ENCODE results near the gene ZXDC.

The ZXDC gene

DNA sequence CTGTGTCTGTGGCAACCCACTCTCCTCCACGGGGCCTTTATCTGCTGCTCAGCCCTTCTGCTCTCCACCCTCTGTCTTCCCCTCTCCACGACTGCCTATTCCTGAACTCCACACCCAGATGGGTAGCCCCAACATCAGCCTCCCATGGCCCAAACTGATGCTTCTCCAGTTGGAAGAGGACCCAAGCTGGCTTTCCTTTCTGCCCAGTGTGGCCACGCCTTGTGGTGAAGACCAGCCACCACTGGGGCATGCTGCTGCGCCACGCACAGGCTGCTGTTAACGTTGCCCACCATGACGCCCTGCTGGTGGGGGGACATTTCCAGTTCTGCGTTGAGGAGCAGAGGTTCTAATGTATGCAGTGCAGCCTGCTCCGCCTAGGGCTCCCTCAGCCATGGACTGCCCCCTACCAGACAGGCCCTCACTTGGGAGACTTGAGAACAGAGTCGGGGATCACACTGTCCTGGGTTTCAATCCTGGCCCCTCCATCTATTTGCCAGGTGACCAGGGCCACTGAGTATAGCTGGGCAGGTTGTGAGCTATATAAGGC lies 54.0 kb downstream of the ZXDC start:
- peaks cover 1% of the 10 kb centered on the region; the same call in 1 of the 2 replicates for H3K27me3 ChIP-seq (replicated peaks; ENCODE audit: control insufficient read depth, insufficient read depth, low read length)
- DNase-seq (ENCODE audit: extremely low read depth, insufficient read length) = no peak
- TF ChIP-seq, protein P1, sequence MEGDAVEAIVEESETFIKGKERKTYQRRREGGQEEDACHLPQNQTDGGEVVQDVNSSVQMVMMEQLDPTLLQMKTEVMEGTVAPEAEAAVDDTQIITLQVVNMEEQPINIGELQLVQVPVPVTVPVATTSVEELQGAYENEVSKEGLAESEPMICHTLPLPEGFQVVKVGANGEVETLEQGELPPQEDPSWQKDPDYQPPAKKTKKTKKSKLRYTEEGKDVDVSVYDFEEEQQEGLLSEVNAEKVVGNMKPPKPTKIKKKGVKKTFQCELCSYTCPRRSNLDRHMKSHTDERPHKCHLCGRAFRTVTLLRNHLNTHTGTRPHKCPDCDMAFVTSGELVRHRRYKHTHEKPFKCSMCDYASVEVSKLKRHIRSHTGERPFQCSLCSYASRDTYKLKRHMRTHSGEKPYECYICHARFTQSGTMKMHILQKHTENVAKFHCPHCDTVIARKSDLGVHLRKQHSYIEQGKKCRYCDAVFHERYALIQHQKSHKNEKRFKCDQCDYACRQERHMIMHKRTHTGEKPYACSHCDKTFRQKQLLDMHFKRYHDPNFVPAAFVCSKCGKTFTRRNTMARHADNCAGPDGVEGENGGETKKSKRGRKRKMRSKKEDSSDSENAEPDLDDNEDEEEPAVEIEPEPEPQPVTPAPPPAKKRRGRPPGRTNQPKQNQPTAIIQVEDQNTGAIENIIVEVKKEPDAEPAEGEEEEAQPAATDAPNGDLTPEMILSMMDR (IDR thresholded peaks at IDR 0.05; ENCODE audit: insufficient read depth, low read length, poor library complexity, severe bottlenecking) = no peak
- no peak overlapping the region for H3K4me3 ChIP-seq (replicated peaks; ENCODE audit: low read depth, low read length)
- H3K36me3 ChIP-seq (ENCODE audit: control insufficient read depth, insufficient read depth, low read length) = no peaks in the 10 kb centered on the region

DNA sequence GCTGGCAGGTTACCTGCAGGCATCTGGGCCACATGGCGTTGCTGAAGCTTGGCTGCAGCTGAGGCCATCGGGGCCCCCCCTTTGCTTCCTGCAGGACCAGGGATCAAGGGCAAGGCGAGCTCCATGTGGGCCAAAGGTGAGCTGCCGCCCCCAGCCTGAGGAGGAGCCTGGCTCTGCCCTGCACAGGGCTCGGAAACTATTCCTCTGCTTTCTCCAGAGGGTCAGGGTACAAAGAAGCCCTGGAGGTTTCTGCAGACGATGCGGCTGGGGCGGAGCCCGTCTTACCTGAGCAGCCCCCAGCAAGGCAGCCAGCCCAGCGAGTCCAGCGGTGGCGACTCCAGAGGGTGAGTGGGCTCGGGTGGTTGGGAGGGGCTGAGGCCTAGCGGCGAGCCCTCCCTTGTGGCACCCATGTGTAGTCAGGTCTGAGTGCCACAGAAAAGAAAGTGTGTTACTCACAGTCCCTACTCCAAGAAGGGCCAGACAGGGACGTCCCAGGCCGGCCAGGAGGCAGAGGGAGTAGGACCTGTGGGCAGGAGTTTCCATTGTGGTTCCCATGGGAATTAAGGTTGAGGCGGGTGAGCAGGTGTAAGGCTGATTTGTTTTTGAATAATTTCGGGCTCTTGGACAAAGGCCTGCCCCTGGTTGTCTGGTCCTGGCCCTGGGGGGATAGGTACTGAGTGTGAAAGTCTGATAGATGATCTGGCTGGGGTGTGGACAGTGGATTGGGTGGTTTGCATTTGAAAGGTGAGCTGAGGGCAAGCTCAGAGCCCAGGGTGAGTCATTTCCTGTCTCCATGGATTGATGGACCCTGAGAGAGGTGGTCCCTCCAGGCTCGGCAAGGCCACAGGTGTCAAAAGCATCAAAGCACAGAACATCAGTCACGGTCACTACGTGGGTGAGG lies 55.6 kb downstream of the ZXDC start:
- TF ChIP-seq, protein P1 (IDR thresholded peaks at IDR 0.05; ENCODE audit: insufficient read depth, low read length, poor library complexity, severe bottlenecking) = no peak
- Histone ChIP-seq H3K4me3 (replicated peaks; ENCODE audit: low read depth, low read length) (no peak overlapping the region), H3K27me3 (replicated peaks; ENCODE audit: control insufficient read depth, insufficient read depth, low read length) (peaks cover 1% of the 10 kb centered on the region; the same call in 1 of the 2 replicates), H3K36me3 (ENCODE audit: control insufficient read depth, insufficient read depth, low read length) (no peaks in the 10 kb centered on the region)
- no peak for DNase-seq (ENCODE audit: extremely low read depth, insufficient read length)

DNA sequence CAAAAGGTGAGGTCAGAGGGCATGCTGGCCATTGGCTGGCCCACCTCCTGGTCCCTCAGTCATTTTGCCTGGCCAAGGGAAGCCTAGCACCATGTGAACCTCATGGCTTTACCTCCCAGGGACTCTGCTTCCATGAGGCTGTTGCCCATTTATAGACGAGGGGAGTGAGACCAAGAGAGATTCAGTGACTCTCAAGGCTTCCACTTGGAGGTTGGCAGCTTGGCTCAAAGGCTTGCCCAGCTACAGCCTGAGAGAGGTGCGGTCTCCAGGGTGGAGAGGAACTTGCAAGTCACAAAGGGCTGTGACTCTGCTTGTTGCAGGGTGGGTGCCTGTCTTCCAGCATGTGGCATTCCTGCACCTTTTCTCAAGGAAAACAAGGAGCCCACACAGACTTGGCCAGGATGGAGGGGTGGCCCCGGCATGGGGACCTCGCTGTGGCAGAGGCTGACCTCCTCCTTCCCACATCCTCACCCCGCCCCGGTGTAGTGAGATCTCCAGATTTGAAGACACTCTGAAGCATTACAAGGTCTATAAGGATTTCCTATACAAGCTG lies 56.5 kb downstream of the ZXDC start:
- no peak for DNase-seq (ENCODE audit: extremely low read depth, insufficient read length)
- TF ChIP-seq, protein P1 (IDR thresholded peaks at IDR 0.05; ENCODE audit: insufficient read depth, low read length, poor library complexity, severe bottlenecking) = no peak
- peaks cover 1% of the 10 kb centered on the region; the same call in 1 of the 2 replicates for H3K27me3 ChIP-seq (replicated peaks; ENCODE audit: control insufficient read depth, insufficient read depth, low read length)
- H3K4me3 ChIP-seq (replicated peaks; ENCODE audit: low read depth, low read length) = no peak overlapping the region
- no peaks in the 10 kb centered on the region for H3K36me3 ChIP-seq (ENCODE audit: control insufficient read depth, insufficient read depth, low read length)

DNA sequence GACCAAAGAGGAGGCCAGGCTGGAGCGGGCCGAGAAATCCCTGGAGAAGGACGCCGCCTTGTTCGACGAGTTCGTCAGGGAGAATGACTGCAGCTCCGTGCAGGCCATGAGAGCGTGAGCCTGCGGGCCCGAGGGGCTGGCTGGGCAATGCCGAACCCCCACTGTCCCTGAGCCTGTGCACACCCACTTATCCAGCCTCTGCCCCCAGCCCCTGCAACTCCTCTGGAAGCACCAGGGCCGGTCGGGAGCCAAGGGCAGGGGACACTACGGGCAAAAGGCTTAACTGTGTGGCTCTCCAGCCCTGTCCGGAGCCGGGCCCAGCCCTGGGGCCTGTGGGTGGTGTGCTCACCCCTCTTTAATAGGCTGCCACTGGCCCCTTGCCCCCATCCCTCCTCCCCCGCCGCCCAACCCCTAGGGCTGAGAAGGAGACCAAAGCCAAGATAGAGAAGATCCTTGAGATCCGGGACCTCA lies 57.0 kb downstream of the ZXDC start:
- TF ChIP-seq, protein P1 (IDR thresholded peaks at IDR 0.05; ENCODE audit: insufficient read depth, low read length, poor library complexity, severe bottlenecking) = no peak
- H3K27me3 ChIP-seq (replicated peaks; ENCODE audit: control insufficient read depth, insufficient read depth, low read length) = peaks cover 1% of the 10 kb centered on the region; the same call in 1 of the 2 replicates
- no peak overlapping the region for H3K4me3 ChIP-seq (replicated peaks; ENCODE audit: low read depth, low read length)
- H3K36me3 ChIP-seq (ENCODE audit: control insufficient read depth, insufficient read depth, low read length) = no peaks in the 10 kb centered on the region
- no peak for DNase-seq (ENCODE audit: extremely low read depth, insufficient read length)

DNA sequence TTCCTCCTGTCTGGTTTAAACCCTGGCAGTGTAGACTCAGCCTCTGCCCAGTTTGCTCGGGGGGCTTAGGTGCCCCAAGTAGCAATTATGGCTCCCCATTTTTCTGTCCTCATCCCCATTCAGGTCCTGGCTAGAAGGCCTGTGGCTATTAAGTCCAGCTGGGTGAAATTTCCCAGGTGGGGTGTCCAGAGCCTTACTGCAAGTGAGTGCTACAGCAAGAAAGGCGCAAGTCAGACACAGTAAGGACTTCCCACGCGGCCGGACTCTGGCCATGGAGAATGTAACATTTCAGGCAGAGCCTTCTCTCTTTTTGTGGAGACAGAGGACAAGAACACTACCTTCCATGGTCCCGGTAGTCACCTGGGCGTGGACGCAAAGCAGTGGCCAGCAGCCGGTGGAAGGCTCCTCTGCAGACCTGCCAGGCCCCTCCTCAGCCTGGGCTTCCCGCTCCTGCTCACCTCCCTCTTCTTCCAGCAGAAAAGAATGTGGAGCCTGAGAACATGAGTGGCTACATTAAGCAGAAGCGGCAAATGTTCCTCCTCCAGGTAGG lies 57.6 kb downstream of the ZXDC start:
- Histone ChIP-seq H3K36me3 (ENCODE audit: control insufficient read depth, insufficient read depth, low read length) (no peaks in the 10 kb centered on the region), H3K4me3 (replicated peaks; ENCODE audit: low read depth, low read length) (no peak overlapping the region), H3K27me3 (replicated peaks; ENCODE audit: control insufficient read depth, insufficient read depth, low read length) (peaks cover 1% of the 10 kb centered on the region; the same call in 1 of the 2 replicates)
- DNase-seq (ENCODE audit: extremely low read depth, insufficient read length) = no peak
- TF ChIP-seq, protein P1 (IDR thresholded peaks at IDR 0.05; ENCODE audit: insufficient read depth, low read length, poor library complexity, severe bottlenecking) = no peak

Data from GM06990 (cell line).